ENCODE data around the gene POLR1C.
"Not testable (repeated sequence)": the region's sequence is repeated elsewhere in the genome, so short reads cannot be mapped to it uniquely, and the experiment has no call there.

Gene POLR1C

DNA sequence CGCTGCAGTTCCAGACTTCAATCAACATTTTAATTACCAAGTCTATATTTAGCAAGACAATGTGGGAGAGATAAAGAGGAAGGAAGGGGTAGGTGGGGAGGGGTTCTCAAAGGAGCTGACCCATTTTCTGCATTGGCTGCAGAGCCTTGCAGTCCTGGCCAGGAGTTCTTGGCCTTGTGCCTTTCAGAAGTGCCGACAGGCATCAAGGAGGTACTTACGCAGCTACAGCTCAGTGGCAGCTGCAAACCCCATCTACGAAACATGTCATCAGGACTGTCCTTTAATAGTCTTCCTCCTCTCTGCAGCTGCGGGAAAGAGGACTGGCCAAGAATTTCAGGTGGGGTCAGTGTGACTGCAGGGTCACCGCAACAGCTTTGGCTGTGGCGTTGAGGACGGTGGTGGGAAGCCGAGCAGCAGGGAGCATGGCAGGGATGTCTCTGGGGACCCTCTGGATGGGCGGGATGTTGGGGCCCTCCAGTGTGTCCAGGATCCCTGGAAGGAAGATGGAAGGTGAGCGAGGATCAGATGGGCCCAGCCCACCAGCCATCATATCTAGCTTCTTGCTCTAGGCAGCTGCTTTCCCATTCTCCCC, 5.0 kb upstream of the POLR1C start:
- DNase-seq: no peak

DNA sequence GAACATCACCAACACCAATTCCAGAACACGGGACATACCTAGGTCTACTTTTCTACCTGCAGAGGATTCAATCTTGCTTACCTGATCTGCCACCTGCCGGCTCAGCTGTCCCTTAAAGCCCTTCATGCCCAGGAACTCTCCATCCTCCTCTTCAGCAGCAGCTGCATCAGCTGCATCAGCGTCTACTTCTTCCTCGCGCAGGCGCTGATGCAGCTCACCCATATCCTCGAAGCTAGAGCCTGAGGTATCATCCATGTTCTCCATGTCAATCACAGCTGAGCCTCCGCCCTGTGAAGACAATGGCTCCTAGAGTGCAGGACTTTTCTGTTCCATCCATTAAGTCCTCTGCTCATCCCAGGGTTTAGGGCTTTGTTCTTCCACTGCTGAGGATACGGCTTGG, 1.1 kb upstream of the POLR1C start:
- no peak for DNase-seq

DNA sequence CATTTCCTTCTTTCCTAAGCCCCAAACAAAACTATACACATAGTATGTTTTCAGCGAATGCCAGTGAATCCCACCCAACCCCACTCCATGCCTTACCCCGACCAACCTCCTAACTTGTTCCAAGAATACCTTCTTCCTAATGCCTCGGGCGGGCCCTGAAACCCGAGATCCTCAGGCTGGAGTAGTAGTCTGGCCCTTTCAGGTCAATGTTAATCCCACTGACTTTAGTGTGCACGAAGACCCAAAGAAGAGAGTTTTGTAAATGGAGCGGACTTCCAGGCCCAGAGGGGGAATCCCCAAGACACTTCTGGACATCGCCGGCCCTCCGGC, 557 bp upstream of the POLR1C start:
- no peak for DNase-seq

DNA sequence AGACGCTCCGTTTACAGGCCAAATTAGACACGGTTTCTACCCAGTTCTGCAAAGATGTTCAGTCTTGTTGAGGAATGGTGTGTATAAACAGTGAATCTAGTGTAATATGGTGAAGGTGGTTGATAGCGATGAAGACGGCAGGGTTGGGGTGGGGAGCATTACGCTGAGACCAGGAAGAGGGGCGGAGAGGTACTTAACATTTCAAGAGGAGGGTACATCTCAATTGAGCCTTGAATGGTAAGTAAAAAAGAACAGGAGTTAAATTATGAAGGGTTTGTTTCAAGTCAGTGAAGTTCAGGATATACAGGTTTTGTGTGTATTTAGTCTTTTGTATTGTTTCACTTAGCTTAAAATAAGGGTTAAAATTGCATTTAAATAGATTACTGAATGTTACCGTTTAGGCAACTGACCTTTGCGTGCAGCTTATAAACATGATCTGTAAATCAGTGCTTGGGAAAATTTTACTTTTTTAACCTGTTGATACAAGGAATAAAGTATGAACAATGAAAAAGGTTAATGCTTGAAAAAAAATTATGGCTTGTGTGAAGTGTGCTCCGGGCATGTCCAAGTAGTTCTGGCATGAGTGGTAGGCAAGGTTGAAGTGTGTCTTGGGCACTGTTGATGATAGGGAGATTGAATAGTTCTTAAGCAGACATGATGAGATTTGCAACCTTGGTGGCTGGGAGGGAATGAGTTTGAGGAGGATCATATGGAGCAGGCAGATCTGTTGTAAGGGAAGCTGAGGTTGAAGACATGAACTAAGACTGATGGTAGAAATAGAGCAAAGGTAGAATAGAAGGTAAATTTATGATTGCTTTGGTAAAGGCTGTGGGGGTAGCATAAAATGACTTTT, 842 bp downstream of the POLR1C start:
- no peak for DNase-seq

DNA sequence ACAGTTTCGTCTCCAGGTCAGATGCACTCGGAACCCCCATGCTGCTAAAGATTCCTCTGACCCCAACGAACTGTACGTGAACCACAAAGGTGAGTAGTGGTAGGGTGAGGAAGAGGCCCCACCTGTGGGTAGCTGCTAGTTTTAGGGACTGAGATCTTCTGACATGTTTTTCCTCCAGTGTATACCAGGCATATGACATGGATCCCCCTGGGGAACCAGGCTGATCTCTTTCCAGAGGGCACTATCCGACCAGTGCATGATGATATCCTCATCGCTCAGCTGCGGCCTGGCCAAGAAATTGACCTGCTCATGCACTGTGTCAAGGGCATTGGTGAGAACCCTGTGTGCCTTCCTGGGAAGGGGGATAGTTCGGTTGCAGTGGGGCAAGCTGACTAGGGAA, 3.2 kb downstream of the POLR1C start:
- DNase-seq: no peak

DNA sequence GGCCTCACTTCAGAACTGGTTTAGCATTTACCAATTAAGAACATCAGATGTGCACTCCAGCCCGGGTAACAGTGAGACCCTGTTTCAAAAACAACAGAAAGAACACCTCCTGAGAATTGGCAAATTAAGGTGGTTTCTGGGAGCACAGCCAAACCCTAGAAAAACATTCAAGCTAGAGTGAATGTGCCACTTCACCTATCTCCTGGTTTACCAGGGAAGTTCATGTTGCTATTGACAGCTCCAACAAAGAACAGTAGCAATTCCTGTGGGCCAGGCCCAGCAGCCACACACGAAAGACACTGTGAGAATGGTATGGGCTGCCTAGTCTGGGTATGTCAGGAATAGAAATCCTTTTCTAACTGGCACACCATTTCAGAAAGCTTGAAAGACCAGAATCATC, 4.9 kb downstream of the POLR1C start:
- DNase-seq: no peak

DNA sequence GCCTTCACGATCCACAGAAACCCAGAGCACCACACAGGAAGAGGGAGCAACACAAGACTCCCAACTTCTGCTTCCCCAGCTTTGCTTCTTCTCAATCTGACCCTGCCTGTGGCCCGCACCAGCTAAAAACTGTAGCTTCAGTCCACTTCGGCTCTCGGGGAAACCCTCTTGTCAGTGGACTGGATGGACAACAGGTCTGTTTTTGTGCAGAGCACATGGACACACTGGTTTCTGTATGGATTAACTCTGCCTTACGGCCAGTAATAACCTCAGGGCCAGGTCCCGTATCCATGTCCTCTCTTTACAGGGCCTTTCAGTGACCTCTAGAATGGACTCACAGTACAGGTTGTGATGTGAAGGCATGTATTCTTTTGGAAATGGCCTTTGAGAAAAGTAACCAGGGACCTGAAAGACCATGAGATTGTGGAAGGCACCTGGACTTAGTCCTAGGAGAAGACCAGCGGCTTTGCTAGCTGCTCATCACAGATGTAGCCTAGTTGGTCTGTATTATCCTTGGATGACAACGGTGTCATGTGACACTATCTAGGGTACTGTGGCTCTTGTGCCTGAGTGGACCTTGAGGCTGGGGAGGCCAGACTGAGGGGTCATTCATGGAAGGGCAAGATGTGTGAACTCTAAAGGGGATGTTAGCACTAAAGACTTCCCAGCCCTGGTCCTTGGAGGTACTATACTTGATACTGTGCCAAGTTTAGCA, 5.8 kb downstream of the POLR1C start:
- no peak for DNase-seq

DNA sequence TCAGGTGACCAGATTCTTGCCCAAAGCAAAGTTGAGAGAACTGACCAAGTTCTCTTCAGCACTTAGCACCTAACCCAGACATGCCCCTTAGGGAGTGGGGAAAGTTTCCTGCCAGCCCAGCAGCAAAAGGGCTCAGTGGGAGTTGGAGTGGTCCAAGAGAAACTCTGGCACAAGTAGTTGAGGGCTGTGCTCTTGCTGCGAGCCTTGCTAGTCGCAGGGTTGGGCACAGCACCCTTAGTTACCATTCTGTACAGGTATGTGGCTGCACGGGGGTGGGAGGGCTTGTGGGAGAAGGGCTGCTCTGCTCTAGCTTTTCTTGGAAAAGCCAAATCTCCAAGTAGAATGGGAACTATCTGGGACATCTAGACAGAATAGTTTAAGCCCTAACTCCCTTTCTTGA, 6.4 kb downstream of the POLR1C start:
- DNase-seq: no peak

DNA sequence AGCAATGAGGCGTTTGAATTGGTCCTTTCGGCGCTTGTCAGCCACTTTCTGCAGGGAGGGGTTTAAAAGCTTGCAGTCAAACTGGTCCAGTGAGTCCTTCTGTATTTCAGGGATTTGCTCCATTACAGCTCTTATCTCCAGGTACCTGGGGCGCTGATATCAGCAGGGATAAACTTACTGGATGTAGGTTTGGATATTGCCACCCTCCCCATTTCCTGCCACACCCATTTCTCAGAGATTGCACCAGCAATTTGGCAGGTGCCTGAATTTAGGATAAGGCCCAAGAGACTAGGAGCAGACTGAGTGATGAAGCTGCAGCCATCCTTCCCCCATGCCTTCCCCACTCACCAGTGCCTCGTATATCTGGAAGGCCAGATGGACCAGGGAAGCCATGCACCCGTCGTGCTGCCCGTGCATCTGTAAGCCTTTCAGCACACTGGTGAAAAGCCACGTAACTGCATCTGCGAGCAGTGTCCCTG, 7.6 kb downstream of the POLR1C start:
- no peak for DNase-seq

DNA sequence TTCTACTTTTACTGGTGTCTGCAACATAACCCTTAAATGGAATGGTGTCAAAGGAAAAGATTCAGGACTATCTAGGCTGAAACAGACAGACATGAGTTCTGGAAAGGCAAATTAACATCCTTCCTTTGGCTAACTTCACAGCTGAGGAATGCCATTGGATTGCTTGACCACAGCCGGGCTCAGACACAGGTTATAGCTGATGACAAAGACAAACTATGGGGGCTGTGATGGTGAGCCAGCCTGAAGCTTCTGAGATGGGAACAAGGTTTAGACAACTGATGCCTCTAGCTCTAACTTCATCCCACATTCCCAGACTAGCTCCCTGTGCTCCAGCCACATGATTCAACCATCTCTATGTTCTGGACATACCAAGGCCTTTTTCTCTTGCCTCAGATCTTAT, 15.3 kb downstream of the POLR1C start:
- no peak for DNase-seq

DNA sequence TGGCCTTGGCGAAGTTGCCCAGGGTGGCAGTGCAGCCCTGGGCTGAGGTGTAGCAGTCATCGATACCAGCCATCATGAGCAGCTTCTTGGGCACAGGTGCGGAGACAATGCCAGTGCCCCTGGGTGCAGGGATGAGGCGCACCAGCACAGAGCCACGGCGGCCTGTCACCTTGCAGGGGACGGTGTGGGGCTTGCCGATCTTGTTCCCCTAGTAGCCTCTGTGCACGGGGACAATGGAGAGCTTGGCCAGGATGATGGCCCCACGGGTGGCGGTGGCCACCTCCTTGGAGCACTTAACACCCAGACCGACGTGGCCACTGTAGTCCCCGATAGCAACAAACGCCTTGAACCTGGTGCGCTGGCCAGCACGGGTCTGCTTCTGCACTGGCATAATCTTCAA, 22.1 kb downstream of the POLR1C start:
- not testable (repeated sequence) for DNase-seq

DNA sequence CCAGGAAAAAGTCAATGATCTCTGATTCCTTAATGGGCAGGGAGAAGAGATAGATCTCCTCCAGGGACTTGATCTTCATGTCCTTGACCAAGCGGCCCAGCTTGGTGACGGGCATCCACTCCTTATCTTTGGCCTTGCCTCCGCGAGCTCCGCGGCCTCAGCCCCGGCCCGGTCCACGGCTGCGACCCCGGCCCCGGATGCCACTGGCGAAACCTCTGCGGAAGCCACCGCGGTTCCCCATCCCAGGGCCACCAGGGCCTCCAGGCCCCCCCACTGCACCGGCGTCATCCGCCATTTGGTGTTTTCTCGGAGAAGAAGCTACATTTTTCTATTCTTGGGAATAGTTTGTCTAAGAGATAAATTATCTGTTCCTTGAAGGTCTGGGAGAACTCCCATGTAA, 22.5 kb downstream of the POLR1C start:
- not testable (repeated sequence) for DNase-seq

DNA sequence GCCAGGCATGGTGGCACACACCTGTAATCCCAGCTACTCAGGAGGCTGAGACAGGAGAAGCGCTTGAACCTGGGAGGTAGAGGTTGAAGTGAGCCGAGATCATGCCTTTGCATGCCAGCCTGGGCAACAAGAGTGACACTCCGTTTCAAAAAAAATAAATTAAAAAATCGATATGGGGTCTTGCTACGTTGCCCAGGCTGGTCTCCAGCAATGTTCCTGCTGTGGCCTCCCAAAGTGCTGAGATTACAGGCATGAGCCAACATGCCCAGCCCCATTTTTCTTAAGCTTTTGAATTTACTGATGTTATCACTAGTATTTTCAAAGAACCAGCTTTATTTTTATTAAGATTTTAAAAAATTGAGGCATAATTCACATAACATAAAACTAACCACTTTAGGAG, 23.6 kb downstream of the POLR1C start:
- DNase-seq: no peak

DNA sequence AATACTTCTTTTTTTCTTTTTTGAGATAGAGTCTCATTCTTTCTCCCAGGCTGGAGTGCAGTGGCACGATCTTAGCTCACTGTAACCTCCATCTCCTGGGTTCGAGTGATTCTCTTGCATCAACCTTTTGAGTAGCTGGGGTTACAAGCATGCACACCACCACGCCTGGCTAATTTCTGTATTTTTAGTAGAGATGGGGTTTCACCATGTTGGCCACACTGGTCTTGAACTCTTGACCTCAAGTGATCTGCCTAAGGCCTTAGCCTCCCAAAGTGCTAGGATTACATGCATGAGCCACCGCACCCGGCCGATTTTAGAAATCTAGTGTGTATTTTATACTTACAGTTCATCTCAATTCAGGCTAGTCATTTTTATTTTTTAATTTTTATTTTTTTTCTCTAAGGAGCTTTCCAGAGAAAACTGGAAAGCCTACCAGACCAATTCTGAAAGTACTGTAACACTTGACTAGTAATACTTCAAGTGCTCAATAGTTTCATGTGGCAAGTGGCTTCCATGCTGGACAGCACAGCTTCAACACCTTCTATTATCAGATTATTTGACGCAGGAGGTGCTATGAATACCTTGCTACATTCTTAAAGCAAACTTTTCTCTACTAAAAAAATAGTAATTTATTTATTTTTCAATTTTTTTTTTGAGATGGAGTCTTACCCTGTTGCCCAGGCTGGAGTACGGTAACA, 25.0 kb downstream of the POLR1C start:
- DNase-seq: no peak

DNA sequence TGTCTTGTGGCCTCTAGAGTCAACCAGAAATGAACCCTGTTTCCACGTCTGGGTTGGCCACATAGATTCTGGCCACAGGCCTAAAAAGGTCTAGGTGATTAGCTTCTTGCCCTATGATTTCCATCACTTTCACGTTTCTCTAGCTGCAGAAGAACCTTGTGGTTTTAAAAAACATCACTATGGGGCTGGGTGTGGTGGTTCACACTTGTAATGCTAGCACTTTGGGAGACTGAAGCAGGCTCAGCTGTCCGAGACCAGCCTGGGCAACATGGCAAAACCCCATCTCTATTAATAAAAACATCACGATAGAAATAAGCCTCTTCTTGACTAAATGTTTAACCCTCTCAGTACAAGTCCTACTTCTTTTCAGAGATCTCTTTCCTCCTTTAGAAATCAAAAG, 27.6 kb downstream of the POLR1C start:
- DNase-seq: no peak

DNA sequence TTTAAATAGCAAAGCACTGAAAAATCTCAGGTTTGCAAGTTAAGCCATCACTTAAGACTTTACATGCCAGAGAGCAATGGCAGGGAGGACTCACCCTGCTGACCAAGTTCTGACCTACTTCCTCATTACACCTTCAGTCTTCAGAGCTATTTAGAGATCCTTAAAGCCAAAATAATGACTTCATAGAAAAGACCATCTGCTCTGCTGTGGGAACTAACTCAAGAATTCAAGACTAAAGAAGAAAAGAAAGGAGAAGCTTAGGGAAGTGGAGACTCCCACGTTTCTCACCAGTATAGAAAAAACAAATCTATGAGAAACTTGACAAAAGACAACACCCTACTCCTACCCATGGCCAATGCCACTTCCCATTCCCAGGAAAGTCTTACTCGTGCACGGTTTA, 30.3 kb downstream of the POLR1C start:
- no peak for DNase-seq

DNA sequence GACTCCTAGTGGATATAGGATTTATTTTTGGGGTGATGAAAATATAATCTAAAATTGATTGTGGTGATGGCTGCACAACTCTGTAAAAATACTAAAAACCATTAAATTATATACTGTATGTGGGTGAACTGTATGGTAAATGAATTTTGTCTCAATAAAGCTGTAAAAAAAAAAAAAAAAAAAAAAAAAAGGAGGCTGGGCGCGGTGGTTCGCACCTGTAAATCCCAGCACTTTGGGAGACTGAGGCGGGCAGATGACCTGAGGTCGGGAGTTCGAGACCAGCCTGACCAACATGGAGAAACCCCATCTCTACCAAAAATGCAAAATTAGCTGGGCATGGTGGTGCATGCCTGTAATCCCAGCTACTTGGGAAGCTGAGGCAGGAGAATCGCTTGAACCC, 40.7 kb downstream of the POLR1C start:
- not testable (repeated sequence) for DNase-seq

DNA sequence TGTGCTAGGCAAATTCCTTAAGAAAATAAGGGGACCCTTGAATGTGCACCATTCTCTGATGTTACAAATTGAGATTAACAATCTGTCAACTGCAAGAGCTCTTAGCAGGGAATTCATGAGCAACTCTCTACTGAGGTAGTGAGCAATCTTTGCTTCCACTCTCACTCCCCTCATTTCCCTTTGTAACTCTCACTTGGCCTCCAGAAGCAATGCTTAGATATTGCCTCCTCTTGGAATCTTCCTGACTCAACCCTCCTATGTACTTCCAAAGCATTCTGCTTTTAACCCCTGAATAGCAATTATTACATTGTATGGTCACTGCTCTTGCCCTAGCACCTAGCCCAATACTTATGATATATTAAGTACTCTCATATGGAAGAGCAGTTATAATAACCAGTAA, 42.4 kb downstream of the POLR1C start:
- DNase-seq: no peak

DNA sequence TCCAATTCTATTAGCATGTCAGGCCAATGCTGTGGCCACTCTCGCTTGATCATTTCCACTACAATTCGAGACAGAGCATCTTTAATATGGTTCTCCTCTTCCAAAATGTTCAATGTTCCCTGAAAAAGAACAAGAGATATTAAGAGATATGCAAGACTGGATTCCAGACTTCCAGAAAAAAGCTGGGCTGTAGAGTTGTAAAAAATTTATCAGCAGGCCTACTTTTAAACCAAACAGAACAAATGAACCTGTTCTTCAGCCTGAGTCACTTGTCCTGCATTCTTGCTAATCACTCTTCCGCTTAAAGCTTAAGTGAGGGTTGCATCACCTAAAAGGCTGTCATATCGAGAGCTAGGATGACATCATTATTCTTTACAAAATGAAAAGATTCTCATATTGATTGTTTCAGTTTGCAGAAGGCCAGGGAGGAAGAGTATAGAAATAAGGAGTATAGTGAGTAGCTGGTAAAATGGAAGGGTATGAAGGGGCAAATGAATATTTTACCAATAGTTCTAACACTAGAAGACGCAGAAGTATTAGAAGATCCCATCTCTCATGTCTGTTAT, 54.1 kb downstream of the POLR1C start:
- DNase-seq: no peak
